Kidney glomerular epithelial cell (primary cell): Measurements from ENCODE around the gene CKLF.
"Not testable (repeated sequence)": the region's sequence is repeated elsewhere in the genome, so short reads cannot be mapped to it uniquely, and the experiment has no call there.

Experiments
- DNase-seq: peaks from one replicate; lab custom pipeline; 2025; lab: John Stamatoyannopoulos, UW

Gene CKLF

GRCh38 chr16:66542396-66542795 is 10.0 kb upstream of the CKLF start:
- DNase-seq = no peak

- DNase-seq = no peak
Measured at GRCh38 chr16:66543541-66543940, 8.8 kb upstream of the CKLF start.

DNA sequence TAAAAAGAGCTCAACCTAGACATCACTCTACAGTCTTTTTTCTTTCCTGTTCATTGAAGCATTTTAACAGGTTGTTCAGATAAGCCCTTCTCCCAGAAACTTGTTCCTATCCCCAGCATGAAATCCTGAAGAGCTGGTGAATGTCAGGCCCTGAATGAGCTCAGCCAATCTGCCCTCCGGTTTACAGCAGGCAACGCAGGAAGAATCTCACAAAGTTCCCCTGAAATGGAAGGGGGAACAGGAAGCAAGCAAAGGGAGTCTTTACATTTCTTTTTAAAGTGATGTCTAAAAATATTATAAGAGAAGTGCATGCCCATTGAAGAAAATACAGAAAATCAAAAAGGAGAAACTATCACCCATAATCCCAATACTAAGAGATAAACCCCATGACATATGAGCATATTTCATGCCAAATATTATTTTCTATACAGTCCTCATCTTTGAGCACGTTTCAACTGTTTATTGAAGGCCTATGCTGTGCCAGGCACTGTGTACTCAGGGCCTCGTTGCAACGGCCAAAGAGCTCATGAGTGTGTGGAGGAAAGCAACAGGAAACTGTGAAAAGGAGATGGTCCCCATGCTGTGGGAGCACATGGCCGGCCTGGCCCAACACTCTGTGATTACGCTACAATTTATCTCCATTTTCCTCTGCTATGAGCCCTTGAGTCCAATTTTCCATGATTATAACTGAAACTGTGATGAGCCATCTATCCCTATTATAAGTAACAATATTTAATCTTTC is 8.2 kb upstream of the CKLF start:
- DNase-seq = no peak

DNA sequence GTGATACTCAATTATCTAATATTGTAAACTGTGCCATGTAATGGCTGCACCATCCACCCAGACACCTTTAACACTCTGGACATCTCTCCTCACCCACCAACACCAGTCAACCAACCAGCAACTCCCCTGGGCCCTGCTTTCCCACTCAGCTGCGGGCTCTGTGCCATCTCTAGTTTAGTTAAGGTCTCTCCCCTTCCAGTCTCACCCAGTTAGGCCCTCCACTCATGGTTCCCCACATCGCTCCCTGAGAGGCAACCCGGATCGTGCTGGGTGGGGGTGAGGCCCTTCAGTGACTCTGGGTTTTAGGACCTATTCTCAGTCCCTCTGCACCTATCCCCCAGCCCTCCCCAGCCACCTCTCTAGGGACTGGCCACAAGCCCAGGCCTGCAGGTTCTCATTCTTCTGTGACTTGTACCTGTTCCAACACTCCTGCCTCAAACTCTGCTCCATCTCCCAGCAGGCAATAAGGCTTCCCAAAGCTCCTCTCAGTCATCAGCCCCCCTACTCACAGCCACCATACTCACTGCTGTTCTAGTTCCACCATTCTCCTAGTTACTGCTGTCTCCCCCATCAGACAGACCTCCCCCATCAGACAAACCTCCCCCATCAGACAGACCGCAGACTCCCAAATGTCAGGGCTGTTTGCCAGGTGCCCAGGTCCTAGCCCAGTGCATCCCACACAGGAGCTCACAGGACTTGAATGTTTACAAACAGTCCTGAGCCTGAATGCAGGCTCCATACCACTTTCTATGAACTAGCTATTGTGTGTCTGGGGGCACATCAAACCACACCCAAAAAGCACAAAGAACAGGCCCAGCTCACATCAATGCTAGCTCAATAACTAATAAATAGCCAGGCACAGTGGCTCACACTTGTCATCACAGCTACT is 5.0 kb upstream of the CKLF start:
- DNase-seq = no peak

GRCh38 chr16:66548068-66548467 is 4.3 kb upstream of the CKLF start:
- DNase-seq = no peak

GRCh38 chr16:66548868-66549267 is 3.5 kb upstream of the CKLF start:
- DNase-seq = no peak

GRCh38 chr16:66549284-66550131 is 2.9 kb upstream of the CKLF start, which contains the start of gene TK2:
Gene TK2 (minus strand): TSS chr16:66550122. CDS start chr16:66550061, 61 bp downstream.
- DNase-seq = peak; percentile 67

- no peak for DNase-seq
Measured at GRCh38 chr16:66551348-66551759, 1.0 kb upstream of the CKLF start.

GRCh38 chr16:66551788-66552285 is 539 bp upstream of the CKLF start:
- no peak for DNase-seq

DNA sequence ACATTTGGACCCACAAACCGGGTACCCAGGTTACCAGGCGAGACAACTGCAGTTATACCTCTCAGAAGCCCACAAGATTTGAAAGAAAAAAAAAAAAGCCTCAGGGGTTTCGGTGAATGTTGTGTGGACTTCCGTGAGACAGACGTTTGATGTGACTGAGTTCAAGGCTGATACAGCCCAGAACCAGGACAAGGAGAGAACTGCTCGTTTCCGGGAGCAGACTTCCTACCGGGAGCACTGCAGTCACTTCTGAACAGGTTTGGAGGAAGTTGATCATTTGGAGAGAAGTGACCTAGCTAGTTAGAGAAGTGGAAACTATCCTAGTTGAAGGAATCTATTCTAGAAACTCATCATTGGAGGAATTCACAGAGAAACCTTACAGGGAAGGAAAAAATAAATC is 847 bp downstream of the CKLF start:
- DNase-seq = no peak

GRCh38 chr16:66554021-66554420 is 1.6 kb downstream of the CKLF start:
- no peak for DNase-seq

GRCh38 chr16:66554495-66554894 is 2.1 kb downstream of the CKLF start:
- DNase-seq = no peak

DNA sequence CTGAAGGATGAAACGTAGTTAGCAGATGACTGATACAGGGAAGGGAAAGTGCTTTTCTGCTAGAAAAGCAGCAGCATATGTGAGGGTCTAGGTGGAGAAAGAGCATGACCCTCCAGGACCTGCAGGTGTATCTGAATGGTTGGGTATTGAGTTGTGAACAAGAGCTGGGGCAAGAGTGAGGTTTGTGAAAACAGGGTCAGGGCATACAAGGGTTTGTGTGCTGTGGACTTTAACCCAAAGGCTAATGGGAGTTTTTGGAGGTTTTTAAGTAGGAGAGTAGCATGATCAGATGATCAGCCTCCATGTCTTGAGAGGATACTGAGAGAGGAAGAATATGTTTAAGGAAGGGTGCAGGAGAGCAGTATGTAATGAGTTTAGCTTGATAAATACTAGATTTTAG is 7.7 kb downstream of the CKLF start:
- no peak for DNase-seq

DNA sequence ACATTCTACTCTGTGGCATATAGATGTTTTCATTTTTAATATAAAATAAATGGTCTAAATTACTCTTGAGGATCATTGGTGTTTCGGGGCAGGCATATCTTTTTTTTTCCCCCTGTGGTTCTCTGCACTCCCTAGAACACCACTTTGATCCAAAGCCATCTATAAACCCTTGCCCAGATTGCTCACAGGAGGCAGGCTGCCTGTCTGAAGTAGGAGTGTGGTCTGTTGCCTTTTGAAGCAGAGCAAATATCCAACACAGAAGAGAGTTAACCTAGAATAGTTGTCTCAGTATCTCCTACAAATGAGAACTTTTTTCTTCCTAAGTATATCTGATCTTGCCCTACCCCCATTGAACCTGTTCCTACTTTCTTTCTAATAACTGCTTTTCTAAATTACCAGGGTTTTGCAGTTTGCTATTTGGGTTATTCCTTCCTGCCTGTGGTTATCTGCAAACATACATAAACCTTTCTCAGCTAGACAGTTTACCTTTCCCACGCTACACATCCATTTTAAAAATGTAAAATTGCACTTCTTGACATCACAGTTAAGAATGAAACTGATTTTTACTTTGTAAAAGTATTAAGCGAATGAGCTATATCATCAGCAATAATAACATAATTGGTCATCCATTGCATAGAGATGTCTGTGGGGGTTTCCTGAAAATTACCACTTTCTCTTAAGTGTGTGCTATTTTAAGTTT is 9.2 kb downstream of the CKLF start:
- no peak for DNase-seq

DNA sequence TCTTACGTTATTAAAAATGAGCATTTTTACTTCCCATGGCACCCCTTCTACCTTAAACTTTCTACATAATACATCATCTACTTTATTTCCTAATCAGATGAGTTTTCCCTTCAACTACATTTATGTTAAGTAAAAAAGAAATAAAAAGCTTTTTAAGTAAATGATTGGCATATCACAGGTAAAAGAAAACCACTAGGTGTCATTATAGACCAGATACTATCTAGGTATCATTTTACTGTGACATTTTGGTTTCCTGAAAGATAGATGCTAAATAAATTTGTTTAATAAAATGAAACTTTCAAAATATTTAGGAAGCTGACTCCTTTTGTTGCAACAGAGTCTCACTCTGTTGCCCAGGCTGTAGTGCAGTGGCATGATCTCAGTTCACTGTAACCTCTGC is 10.0 kb downstream of the CKLF start:
- no peak for DNase-seq

- DNase-seq = no peak
Measured at GRCh38 chr16:66562986-66563385, 10.6 kb downstream of the CKLF start.

- DNase-seq = no peak
Measured at GRCh38 chr16:66563574-66564334, 11.4 kb downstream of the CKLF start.

DNA sequence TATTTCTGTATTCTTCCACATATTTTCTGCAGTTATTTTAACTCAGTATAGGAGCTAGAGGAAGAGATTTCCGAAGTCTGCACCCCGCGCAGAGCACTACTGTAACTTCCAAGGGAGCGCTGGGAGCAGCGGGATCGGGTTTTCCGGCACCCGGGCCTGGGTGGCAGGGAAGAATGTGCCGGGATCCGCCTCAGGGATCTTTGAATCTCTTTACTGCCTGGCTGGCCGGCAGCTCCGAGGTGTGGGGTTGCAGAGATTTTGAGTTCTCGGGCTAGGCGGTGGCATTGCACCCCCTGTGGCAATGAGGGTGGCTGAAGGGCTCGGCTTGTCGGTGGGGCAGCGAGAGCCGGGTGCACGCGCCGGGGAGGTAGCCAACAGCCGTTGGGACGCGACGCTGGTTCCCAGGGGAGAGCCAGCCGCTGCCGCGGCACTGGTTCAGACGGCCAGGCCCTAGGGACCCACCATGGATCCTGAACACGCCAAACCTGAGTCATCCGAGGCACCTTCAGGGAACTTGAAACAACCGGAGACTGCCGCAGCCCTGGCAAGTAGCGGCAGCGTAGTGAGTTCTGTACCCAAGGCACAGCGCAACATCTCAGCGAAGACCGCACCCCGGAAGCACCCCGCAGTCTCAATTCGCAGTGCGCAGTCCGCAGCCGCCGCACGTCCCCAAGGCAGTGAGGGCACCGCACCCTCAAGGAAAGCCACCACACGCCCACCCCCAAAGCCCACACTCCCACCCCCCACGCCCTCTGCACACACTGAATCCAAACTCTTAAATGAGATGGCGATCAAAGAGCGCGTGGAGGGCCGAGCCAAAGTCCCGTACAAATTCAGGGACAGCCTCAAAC is 13.9 kb downstream of the CKLF start, which contains the start of gene CMTM1:
Gene CMTM1, plus strand, starts transcription at position 389 of the 851 bp plus-strand sequence. Its CDS starts 75 bp downstream, at position 464.
- no peak for DNase-seq

GRCh38 chr16:66567270-66567669 is 14.9 kb downstream of the CKLF start:
- DNase-seq = not testable (repeated sequence)

- no peak for DNase-seq
Measured at GRCh38 chr16:66568355-66568754, 16.0 kb downstream of the CKLF start.
